Stimulated activated CD8-positive, alpha-beta memory T cell treated with anti-CD3 and anti-CD28 coated beads, Interleukin-4, amount 100 ng/mL, for 48 hours (primary cell): Measurements from ENCODE around the gene PHOSPHO1.
"Not testable (repeated sequence)": the region's sequence is repeated elsewhere in the genome, so short reads cannot be mapped to it uniquely, and the experiment has no call there.

Experiments used
- DNase-seq: peaks from one replicate; pipeline ENCODE4 v3.0.0-alpha.2; 2020

PHOSPHO1 gene

GRCh38 chr17:49191409-49191916, 39.1 kb downstream of the PHOSPHO1 start:
- peak; percentile 34 for DNase-seq

GRCh38 chr17:49190932-49191331, 39.7 kb downstream of the PHOSPHO1 start:
- DNase-seq: no peak

- DNase-seq: no peak
Observed at GRCh38 chr17:49187301-49187700, 43.3 kb downstream of the PHOSPHO1 start.

GRCh38 chr17:49185381-49185780, 45.2 kb downstream of the PHOSPHO1 start:
- DNase-seq: not testable (repeated sequence)

- DNase-seq: not testable (repeated sequence)
Observed at GRCh38 chr17:49184522-49184921, 46.1 kb downstream of the PHOSPHO1 start.

- DNase-seq: no peak
Observed at GRCh38 chr17:49183801-49184200, 46.8 kb downstream of the PHOSPHO1 start.

GRCh38 chr17:49183341-49183740, 47.2 kb downstream of the PHOSPHO1 start:
- DNase-seq: no peak

GRCh38 chr17:49180998-49181635, 49.5 kb downstream of the PHOSPHO1 start:
- DNase-seq: no peak

- DNase-seq: peak; percentile 82
Observed at GRCh38 chr17:49180303-49180702, 50.3 kb downstream of the PHOSPHO1 start.

- not testable (repeated sequence) for DNase-seq
Observed at GRCh38 chr17:49175978-49176377, 54.6 kb downstream of the PHOSPHO1 start.
